ENCODE measurements around the gene FUT3.

FUT3 gene

GRCh38 chr19:5817218-5817617, 34.0 kb downstream of the FUT3 start:
- Histone ChIP-seq H2AFZ (ENCODE audit: low read length) (no peak overlapping the region), H3K79me2 (ENCODE audit: insufficient read depth, low read length) (no peaks in the 10 kb centered on the region), H3K27me3 (ENCODE audit: insufficient read depth, low read length) (peaks cover 6% of the 10 kb centered on the region; the same call in 1 of the 2 replicates), H3K4me2 (ENCODE audit: low read length) (no peak overlapping the region), H3F3A (ENCODE audit: insufficient read depth, low read length) (no peaks in the 10 kb centered on the region), H3K4me1 (ENCODE audit: insufficient read depth, low read length, severe bottlenecking) (no peaks in the 10 kb centered on the region), H4K20me1 (ENCODE audit: insufficient read depth, low read length) (no peaks in the 10 kb centered on the region), H3K36me3 (ENCODE audit: insufficient read depth, low read length) (no peaks in the 10 kb centered on the region), H3K27ac (ENCODE audit: low read depth, low read length, poor library complexity, severe bottlenecking) (no peak overlapping the region), H3K9me3 (ENCODE audit: low read length) (no peaks in the 10 kb centered on the region), H3K4me3 (ENCODE audit: low read depth, low read length, poor library complexity, severe bottlenecking) (no peak overlapping the region), H3K9me2 (ENCODE audit: low read depth, low read length) (no peaks in the 10 kb centered on the region), H3K9ac (ENCODE audit: low read length) (no peak overlapping the region)
- TF ChIP-seq CTCF (IDR thresholded peaks at IDR 0.05; ENCODE audit: low read length), result no peak
- TF ChIP-seq EZH2 (IDR thresholded peaks at IDR 0.05; ENCODE audit: borderline replicate concordance, low read length), result no peak

- no peaks in the 10 kb centered on the region for H3K79me2 ChIP-seq (ENCODE audit: insufficient read depth, low read length)
Observed at GRCh38 chr19:5814852-5815246, 36.4 kb downstream of the FUT3 start.

GRCh38 chr19:5814123-5814851, 37.0 kb downstream of the FUT3 start:
- no peaks in the 10 kb centered on the region for H3K36me3 ChIP-seq (ENCODE audit: insufficient read depth, low read length)
- no peak overlapping the region for H3K4me2 ChIP-seq (ENCODE audit: low read length)
- H3K9ac ChIP-seq (ENCODE audit: low read length), result no peak overlapping the region
- H3F3A ChIP-seq (ENCODE audit: insufficient read depth, low read length), result no peaks in the 10 kb centered on the region
- TF ChIP-seq CTCF (IDR thresholded peaks at IDR 0.05; ENCODE audit: low read length) (no peak), EZH2 (IDR thresholded peaks at IDR 0.05; ENCODE audit: borderline replicate concordance, low read length) (no peak)
- no peak overlapping the region for H3K27ac ChIP-seq (ENCODE audit: low read depth, low read length, poor library complexity, severe bottlenecking)
- no peaks in the 10 kb centered on the region for H3K9me2 ChIP-seq (ENCODE audit: low read depth, low read length)
- no peaks in the 10 kb centered on the region for H3K9me3 ChIP-seq (ENCODE audit: low read length)
- H2AFZ ChIP-seq (ENCODE audit: low read length), result no peak overlapping the region
- H3K4me3 ChIP-seq (ENCODE audit: low read depth, low read length, poor library complexity, severe bottlenecking), result no peak overlapping the region
- H3K27me3 ChIP-seq (ENCODE audit: insufficient read depth, low read length), result peaks cover 6% of the 10 kb centered on the region; the same call in 1 of the 2 replicates
- H4K20me1 ChIP-seq (ENCODE audit: insufficient read depth, low read length), result no peaks in the 10 kb centered on the region
- H3K79me2 ChIP-seq (ENCODE audit: insufficient read depth, low read length), result no peaks in the 10 kb centered on the region
- H3K4me1 ChIP-seq (ENCODE audit: insufficient read depth, low read length, severe bottlenecking), result no peaks in the 10 kb centered on the region

More at GRCh38 chr19:5814852-5815246, 36.4 kb downstream of the FUT3 start:
- no peaks in the 10 kb centered on the region for H3K36me3 ChIP-seq (ENCODE audit: insufficient read depth, low read length)
- H3K27me3 ChIP-seq (ENCODE audit: insufficient read depth, low read length), result peaks cover 6% of the 10 kb centered on the region; the same call in 1 of the 2 replicates
- no peak overlapping the region for H3K27ac ChIP-seq (ENCODE audit: low read depth, low read length, poor library complexity, severe bottlenecking)
- H2AFZ ChIP-seq (ENCODE audit: low read length), result no peak overlapping the region
- TF ChIP-seq EZH2 (IDR thresholded peaks at IDR 0.05; ENCODE audit: borderline replicate concordance, low read length), result no peak
- no peak for TF ChIP-seq CTCF (IDR thresholded peaks at IDR 0.05; ENCODE audit: low read length)
- H3F3A ChIP-seq (ENCODE audit: insufficient read depth, low read length), result no peaks in the 10 kb centered on the region
- H3K9me2 ChIP-seq (ENCODE audit: low read depth, low read length), result no peaks in the 10 kb centered on the region
- H3K9me3 ChIP-seq (ENCODE audit: low read length), result no peaks in the 10 kb centered on the region
- H3K4me2 ChIP-seq (ENCODE audit: low read length), result no peak overlapping the region
- H3K9ac ChIP-seq (ENCODE audit: low read length), result no peak overlapping the region
- no peak overlapping the region for H3K4me3 ChIP-seq (ENCODE audit: low read depth, low read length, poor library complexity, severe bottlenecking)
- no peaks in the 10 kb centered on the region for H4K20me1 ChIP-seq (ENCODE audit: insufficient read depth, low read length)
- H3K4me1 ChIP-seq (ENCODE audit: insufficient read depth, low read length, severe bottlenecking), result no peaks in the 10 kb centered on the region

All from OCI-LY1 (cell line).